Mammary epithelial cell (primary cell): Measurements from ENCODE around the gene TBC1D2.
"Not testable (repeated sequence)": the region's sequence is repeated elsewhere in the genome, so short reads cannot be mapped to it uniquely, and the experiment has no call there.

Experiments used
- EZH2 ChIP-seq: IDR thresholded peaks from 2 replicates; pipeline ENCODE4 v1.6.1; 2012; ENCODE audit warnings: low read length, inconsistent platforms, borderline replicate concordance
- TF ChIP-seq, protein P1 (sequence below), 2 donors: IDR thresholded peaks in 1 of 2; conservative IDR thresholded peaks in 1 of 2; 2 replicates each; pipeline ENCODE4 v1.5.1; 2011 to 2012; ENCODE audit warnings: inconsistent platforms in 2 of 2, low read length in 2 of 2, mild to moderate bottlenecking in 2 of 2, control low read depth in 1 of 2, low read depth in 1 of 2; ENCODE audit not compliant: insufficient read depth in 1 of 2; ENCODE audit errors: extremely low read depth in 1 of 2

DNA sequence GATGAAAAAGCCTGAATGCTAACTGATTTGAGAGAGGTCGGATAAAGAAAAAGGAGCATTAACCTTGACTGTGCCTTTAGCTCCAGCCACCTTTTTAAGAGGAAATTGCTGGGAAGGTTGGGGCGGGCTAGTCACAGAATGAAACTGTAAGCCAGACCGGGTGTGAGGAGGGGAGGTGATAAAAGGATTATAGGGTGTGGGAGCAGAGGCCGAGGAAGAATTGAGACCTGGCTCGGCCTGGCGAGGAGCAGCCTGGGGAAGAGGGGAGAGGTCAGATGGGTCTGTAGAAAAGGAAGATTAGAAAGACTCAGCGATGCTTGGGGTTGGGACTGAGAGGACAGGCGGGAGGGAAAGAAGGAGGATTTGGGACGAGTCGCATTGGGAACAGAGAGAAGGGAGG, 14.2 kb upstream of the TBC1D2 start:
- TF ChIP-seq, protein P1, sequence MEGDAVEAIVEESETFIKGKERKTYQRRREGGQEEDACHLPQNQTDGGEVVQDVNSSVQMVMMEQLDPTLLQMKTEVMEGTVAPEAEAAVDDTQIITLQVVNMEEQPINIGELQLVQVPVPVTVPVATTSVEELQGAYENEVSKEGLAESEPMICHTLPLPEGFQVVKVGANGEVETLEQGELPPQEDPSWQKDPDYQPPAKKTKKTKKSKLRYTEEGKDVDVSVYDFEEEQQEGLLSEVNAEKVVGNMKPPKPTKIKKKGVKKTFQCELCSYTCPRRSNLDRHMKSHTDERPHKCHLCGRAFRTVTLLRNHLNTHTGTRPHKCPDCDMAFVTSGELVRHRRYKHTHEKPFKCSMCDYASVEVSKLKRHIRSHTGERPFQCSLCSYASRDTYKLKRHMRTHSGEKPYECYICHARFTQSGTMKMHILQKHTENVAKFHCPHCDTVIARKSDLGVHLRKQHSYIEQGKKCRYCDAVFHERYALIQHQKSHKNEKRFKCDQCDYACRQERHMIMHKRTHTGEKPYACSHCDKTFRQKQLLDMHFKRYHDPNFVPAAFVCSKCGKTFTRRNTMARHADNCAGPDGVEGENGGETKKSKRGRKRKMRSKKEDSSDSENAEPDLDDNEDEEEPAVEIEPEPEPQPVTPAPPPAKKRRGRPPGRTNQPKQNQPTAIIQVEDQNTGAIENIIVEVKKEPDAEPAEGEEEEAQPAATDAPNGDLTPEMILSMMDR (conservative IDR thresholded peaks at IDR 0.05 in 1 of 2, IDR thresholded peaks at IDR 0.05 in 1 of 2; ENCODE audit: extremely low read depth in 1 of 2, insufficient read depth in 1 of 2, low read depth in 1 of 2, low read length in 2 of 2) = not testable (repeated sequence)
- not testable (repeated sequence) for TF ChIP-seq EZH2
